Lower leg skin (tissue), 4 donors: ENCODE results near the gene FAM131A. TPM values are rescaled to one million over a fixed set of nuclear protein-coding genes. Genes with fewer than 3 reads are reported as not detected.

Experiments
- DNase-seq, 2 donors: peaks; one replicate each; pipeline ENCODE4 v3.0.0-alpha.2; 2019; ENCODE audit warnings: low spot score in 2 of 2
- H3K4me3 ChIP-seq: fragments of 200-600 bp; sonication (generic); 2 replicates; pipeline ENCODE4 v1.5.1; 2017; ENCODE audit warnings: mild to moderate bottlenecking, low read depth; ENCODE audit not compliant: poor library complexity, severe bottlenecking
- POLR2A ChIP-seq, 2 donors: fragments of 450-650 bp; IDR thresholded peaks; one replicate each; pipeline ENCODE4 v1.6.1; 2016 to 2017; ENCODE audit warnings: antibody characterized with exemption in 2 of 2, mild to moderate bottlenecking in 1 of 2, moderate library complexity in 1 of 2
- WGBS, 2 donors: methylation state at CpG; one replicate each; pipeline ENCODE4 v1.1.5; 2018; 5-methylcytosine and 5-hydroxymethylcytosine counted together
- intact Hi-C: fragments of 100-400 bp; cut with DNase I; formaldehyde crosslinking; loops from one replicate; pipeline ENCODE4 v1.15.0; 2023; ENCODE audit warnings: low total_unique reads
- total RNA-seq, 4 donors: library from RNA; depleted of rRNA; stranded (reverse); fragments of >200 nt; gene quantifications; one replicate each; pipeline ENCODE4 v1.1.0, GENCODE V29; 2016
- TF ChIP-seq, protein P1 (sequence below), 3 donors: fragments of 450-650 bp; IDR thresholded peaks; one replicate each; pipeline ENCODE4 v1.5.1; 2016; ENCODE audit warnings: antibody characterized with exemption in 3 of 3, mild to moderate bottlenecking in 3 of 3, moderate library complexity in 2 of 3

Gene FAM131A
- total RNA-seq, 4 donors from 2014 or later: 60.3 to 81.7 (median 66.9) TPM

DNA sequence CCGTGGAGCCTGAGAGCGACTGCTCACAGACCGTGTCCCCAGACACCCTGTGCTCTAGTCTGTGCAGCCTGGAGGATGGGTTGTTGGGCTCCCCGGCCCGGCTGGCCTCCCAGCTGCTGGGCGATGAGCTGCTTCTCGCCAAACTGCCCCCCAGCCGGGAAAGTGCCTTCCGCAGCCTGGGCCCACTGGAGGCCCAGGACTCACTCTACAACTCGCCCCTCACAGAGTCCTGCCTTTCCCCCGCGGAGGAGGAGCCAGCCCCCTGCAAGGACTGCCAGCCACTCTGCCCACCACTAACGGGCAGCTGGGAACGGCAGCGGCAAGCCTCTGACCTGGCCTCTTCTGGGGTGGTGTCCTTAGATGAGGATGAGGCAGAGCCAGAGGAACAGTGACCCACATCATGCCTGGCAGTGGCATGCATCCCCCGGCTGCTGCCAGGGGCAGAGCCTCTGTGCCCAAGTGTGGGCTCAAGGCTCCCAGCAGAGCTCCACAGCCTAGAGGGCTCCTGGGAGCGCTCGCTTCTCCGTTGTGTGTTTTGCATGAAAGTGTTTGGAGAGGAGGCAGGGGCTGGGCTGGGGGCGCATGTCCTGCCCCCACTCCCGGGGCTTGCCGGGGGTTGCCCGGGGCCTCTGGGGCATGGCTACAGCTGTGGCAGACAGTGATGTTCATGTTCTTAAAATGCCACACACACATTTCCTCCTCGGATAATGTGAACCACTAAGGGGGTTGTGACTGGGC lies 7.3 kb downstream of the FAM131A start:
- TF ChIP-seq POLR2A (IDR thresholded peaks at IDR 0.05): no peak
- TF ChIP-seq, protein P1, sequence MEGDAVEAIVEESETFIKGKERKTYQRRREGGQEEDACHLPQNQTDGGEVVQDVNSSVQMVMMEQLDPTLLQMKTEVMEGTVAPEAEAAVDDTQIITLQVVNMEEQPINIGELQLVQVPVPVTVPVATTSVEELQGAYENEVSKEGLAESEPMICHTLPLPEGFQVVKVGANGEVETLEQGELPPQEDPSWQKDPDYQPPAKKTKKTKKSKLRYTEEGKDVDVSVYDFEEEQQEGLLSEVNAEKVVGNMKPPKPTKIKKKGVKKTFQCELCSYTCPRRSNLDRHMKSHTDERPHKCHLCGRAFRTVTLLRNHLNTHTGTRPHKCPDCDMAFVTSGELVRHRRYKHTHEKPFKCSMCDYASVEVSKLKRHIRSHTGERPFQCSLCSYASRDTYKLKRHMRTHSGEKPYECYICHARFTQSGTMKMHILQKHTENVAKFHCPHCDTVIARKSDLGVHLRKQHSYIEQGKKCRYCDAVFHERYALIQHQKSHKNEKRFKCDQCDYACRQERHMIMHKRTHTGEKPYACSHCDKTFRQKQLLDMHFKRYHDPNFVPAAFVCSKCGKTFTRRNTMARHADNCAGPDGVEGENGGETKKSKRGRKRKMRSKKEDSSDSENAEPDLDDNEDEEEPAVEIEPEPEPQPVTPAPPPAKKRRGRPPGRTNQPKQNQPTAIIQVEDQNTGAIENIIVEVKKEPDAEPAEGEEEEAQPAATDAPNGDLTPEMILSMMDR (IDR thresholded peaks at IDR 0.05): no peak
- no peak overlapping the region for H3K4me3 ChIP-seq
- intact Hi-C loops: no loop called here
- no peak for DNase-seq
- 71 to 83% methylated on average over 16 to 21 of the region's 24 CpGs for WGBS, 2 donors

DNA sequence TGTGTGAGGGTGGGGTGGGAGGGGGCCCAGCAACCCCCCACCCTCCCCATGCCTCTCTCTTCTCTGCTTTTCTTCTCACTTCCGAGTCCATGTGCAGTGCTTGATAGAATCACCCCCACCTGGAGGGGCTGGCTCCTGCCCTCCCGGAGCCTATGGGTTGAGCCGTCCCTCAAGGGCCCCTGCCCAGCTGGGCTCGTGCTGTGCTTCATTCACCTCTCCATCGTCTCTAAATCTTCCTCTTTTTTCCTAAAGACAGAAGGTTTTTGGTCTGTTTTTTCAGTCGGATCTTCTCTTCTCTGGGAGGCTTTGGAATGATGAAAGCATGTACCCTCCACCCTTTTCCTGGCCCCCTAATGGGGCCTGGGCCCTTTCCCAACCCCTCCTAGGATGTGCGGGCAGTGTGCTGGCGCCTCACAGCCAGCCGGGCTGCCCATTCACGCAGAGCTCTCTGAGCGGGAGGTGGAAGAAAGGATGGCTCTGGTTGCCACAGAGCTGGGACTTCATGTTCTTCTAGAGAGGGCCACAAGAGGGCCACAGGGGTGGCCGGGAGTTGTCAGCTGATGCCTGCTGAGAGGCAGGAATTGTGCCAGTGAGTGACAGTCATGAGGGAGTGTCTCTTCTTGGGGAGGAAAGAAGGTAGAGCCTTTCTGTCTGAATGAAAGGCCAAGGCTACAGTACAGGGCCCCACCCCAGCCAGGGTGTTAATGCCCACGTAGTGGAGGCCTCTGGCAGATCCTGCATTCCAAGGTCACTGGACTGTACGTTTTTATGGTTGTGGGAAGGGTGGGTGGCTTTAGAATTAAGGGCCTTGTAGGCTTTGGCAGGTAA lies 8.1 kb downstream of the FAM131A start:
- intact Hi-C loops: no loop called here
- no peak for TF ChIP-seq POLR2A (IDR thresholded peaks at IDR 0.05)
- TF ChIP-seq, protein P1 (IDR thresholded peaks at IDR 0.05): no peak
- DNase-seq: peak; percentile 83 to 93
- no peak overlapping the region for H3K4me3 ChIP-seq
- 38 to 40% methylated on average over 14 of the region's 14 CpGs for WGBS, 2 donors

DNA sequence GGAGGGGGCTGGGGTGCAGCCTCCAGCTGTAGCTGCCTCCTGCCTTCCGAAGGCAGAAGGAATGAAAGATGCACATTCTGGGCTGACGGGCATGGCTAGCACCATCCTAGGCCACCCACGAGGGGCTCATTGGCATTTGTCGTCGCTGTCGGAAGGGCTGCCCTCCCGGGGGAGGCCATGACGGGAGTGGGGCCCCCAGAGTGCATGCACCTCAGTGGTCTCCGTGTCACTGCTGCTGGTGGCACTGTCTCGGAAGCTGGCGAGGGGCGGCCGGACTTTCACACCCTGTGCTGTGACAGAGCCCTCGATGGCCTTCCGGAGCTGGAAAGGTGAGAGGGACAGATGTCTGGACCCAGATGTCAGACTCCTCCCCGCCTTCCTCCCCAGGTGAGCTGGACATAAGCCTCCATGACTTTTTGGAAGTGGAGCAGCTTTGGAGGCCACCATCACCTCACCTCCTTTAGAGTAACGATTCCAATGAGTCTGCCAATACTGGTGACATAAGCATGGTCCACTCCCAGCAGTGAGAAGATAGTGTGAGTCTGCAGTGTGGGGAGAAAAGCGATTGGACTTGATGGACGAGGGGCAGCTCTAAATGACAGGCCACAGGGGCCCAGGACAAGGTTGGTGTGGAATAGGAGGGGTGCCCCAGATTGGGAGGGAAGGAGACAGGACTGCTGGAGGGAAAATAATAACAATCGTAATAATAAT lies 9.2 kb downstream of the FAM131A start:
- 91 to 96% methylated on average over 13 to 20 of the region's 20 CpGs for WGBS, 2 donors
- intact Hi-C loops: no loop called here
- TF ChIP-seq POLR2A (IDR thresholded peaks at IDR 0.05): no peak
- TF ChIP-seq, protein P1 (IDR thresholded peaks at IDR 0.05): no peak
- DNase-seq: no peak
- H3K4me3 ChIP-seq: no peak overlapping the region

DNA sequence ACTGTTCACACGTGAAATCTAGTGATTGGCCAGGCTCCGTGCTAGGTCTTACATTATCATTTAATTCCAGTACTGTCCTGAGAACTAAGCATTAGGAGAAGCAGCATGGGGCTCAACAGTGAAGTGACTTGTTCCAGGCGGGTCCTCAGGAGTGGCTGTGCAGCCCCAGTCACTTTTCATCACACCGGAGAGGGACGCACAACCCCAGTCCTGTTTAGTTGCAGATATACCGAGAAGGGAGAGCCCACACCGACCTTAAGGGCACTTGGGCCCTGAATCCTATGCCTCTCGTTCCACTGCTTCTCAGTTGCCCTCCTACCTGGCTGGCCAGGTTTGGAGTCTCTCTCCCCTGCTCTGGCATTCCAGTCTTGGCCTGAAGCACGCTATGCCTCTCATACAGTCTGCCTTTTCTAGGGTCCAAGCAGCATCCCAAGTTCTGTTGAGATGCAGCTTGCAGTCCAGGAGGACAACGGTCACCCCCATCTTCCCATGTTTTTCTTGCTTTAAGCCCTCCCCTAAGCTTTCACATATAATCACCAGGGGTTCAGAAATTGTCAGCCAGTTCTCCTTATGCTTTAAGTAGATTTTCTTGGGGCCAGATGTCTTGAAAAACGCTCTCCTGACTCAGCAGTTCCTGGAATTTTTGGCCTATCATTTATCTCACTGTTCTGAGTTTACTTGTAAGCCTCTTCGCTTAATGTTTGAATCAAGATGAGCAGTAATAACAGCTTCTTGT lies 10.1 kb downstream of the FAM131A start:
- H3K4me3 ChIP-seq: no peak overlapping the region
- DNase-seq: no peak
- TF ChIP-seq, protein P1 (IDR thresholded peaks at IDR 0.05): no peak
- no peak for TF ChIP-seq POLR2A (IDR thresholded peaks at IDR 0.05)
- WGBS, 2 donors: 70 to 73% methylated on average over 12 of the region's 12 CpGs
- intact Hi-C loops: no loop called here

DNA sequence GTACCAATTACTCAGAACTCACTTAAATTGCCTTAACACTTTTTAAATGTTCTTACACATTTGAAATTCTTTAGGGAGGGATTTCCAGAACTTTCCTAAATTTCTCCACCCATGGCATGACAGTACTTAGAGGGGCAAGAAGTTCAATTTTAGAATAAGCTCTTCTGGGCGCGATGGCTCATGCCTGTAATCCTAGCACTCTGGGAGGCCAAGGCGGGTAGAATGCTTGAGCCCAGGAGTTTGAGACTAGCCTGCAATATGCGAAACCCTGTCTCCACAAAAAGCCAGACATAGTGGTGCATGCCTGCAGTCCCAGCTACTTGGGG lies 10.6 kb downstream of the FAM131A start:
- WGBS, 2 donors: 86 to 89% methylated on average over 4 of the region's 4 CpGs
- intact Hi-C loops: no loop called here
- TF ChIP-seq POLR2A (IDR thresholded peaks at IDR 0.05): no peak
- TF ChIP-seq, protein P1 (IDR thresholded peaks at IDR 0.05): no peak
- H3K4me3 ChIP-seq: no peak overlapping the region
- DNase-seq: no peak
